ENCODE measurements around the gene ZNF862. TPM values are rescaled to one million over a fixed set of nuclear protein-coding genes. Genes with fewer than 3 reads are reported as not detected.

Gene ZNF862
- total RNA-seq, 1 experiment from 2014 or later, result 3.6 TPM

DNA sequence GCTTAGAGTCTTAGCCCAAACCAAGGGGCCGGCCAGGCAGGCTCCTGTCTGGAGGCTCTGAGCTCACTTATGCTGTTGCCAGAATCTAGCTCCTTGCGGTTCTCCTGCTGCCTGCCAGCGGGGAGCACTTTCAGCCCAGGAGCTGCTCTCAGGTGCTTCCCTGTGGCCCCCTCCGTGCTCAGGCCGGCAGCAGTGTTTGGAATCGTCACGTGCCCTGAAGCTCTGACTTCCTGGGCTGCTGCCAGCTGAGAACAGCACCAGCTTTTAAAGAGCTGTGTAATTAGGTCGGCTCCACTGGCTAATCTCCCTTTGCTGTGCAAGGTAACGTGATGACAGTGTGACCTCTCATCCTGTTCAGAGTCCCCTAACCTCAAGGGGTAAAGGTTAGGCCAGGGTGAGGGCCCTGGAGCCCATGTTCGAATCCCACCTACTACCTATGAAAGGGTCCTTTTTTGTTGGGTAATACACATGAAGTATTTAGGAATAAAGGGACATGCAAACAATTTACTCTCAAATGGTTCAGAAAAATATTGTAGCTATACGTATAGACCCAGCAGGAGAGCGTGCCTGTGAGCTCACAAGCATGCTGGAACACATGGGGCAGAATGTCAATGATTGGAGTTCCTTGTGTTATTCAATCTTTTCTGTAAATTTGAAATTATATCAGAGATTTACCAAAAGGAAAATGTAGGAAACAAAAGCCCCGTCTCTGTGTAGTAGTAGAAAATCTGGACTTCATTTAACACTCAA is 16.6 kb downstream of the ZNF862 start:
- H3K36me3 Mint-ChIP-seq, result no peaks in the 10 kb centered on the region
- no peaks in the 10 kb centered on the region for H3K9me3 Mint-ChIP-seq
- CTCF ChIA-PET, result interaction anchor here (0.7 to 3.5 kb wide), 12 partner anchors 16 to 230 kb away, joined by 3 to 14 read pairs (median 5); partner anchors contain the start of gene ZNF862
- ATAC-seq, result peak; percentile 78
- POLR2A ChIA-PET, result interaction anchor here (0.6 to 1.5 kb wide), 2 partner anchors 15 to 16 kb away, joined by 3 to 7 read pairs; partner anchors contain the start of gene ZNF862
- H3K27ac Mint-ChIP-seq, result peak overlapping the region; percentile 58; the same call in 1 of the 2 replicates
- H3K4me3 Mint-ChIP-seq, result peak overlapping the region; percentile 46
- DNase-seq (ENCODE audit: low spot score), result peak; percentile 64
- H3K4me1 Mint-ChIP-seq, result peaks cover 32% of the 10 kb centered on the region
- no peaks in the 10 kb centered on the region for H3K27me3 Mint-ChIP-seq (ENCODE audit: low read depth)
- TF ChIP-seq ESRRA (CRISPR knock-in tag; IDR thresholded peaks at IDR 0.05; ENCODE audit: borderline replicate concordance) (no peak), FOXJ3 (CRISPR knock-in tag; IDR thresholded peaks at IDR 0.05; ENCODE audit: borderline replicate concordance) (no peak), CREB1 (CRISPR knock-in tag; IDR thresholded peaks at IDR 0.05) (no peak), TEAD4 (CRISPR knock-in tag; IDR thresholded peaks at IDR 0.05) (no peak), PRRX2 (CRISPR knock-in tag; IDR thresholded peaks at IDR 0.05) (no peak), ZNF423 (CRISPR knock-in tag; IDR thresholded peaks at IDR 0.05) (peak; percentile 85), TEAD1 (CRISPR knock-in tag; IDR thresholded peaks at IDR 0.05) (no peak), MXD4 (CRISPR knock-in tag; IDR thresholded peaks at IDR 0.05; ENCODE audit: borderline replicate concordance) (no peak), ZNF263 (CRISPR knock-in tag; IDR thresholded peaks at IDR 0.05; ENCODE audit: low read depth) (peak; percentile 62; the same call in 1 of the 2 replicates), NFE2L1 (CRISPR knock-in tag; IDR thresholded peaks at IDR 0.05) (no peak), SP1 (CRISPR knock-in tag; conservative IDR thresholded peaks at IDR 0.05) (peak; percentile 42; the same call in 1 of the 2 replicates), EMX1 (CRISPR knock-in tag; IDR thresholded peaks at IDR 0.05) (no peak)
- TF ChIP-seq, protein P1, sequence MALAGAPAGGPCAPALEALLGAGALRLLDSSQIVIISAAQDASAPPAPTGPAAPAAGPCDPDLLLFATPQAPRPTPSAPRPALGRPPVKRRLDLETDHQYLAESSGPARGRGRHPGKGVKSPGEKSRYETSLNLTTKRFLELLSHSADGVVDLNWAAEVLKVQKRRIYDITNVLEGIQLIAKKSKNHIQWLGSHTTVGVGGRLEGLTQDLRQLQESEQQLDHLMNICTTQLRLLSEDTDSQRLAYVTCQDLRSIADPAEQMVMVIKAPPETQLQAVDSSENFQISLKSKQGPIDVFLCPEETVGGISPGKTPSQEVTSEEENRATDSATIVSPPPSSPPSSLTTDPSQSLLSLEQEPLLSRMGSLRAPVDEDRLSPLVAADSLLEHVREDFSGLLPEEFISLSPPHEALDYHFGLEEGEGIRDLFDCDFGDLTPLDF (CRISPR knock-in tag; IDR thresholded peaks at IDR 0.05), result no peak
- TF ChIP-seq, protein P2, sequence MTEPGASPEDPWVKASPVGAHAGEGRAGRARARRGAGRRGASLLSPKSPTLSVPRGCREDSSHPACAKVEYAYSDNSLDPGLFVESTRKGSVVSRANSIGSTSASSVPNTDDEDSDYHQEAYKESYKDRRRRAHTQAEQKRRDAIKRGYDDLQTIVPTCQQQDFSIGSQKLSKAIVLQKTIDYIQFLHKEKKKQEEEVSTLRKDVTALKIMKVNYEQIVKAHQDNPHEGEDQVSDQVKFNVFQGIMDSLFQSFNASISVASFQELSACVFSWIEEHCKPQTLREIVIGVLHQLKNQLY (CRISPR knock-in tag; IDR thresholded peaks at IDR 0.05), result no peak
- TF ChIP-seq, protein P3, sequence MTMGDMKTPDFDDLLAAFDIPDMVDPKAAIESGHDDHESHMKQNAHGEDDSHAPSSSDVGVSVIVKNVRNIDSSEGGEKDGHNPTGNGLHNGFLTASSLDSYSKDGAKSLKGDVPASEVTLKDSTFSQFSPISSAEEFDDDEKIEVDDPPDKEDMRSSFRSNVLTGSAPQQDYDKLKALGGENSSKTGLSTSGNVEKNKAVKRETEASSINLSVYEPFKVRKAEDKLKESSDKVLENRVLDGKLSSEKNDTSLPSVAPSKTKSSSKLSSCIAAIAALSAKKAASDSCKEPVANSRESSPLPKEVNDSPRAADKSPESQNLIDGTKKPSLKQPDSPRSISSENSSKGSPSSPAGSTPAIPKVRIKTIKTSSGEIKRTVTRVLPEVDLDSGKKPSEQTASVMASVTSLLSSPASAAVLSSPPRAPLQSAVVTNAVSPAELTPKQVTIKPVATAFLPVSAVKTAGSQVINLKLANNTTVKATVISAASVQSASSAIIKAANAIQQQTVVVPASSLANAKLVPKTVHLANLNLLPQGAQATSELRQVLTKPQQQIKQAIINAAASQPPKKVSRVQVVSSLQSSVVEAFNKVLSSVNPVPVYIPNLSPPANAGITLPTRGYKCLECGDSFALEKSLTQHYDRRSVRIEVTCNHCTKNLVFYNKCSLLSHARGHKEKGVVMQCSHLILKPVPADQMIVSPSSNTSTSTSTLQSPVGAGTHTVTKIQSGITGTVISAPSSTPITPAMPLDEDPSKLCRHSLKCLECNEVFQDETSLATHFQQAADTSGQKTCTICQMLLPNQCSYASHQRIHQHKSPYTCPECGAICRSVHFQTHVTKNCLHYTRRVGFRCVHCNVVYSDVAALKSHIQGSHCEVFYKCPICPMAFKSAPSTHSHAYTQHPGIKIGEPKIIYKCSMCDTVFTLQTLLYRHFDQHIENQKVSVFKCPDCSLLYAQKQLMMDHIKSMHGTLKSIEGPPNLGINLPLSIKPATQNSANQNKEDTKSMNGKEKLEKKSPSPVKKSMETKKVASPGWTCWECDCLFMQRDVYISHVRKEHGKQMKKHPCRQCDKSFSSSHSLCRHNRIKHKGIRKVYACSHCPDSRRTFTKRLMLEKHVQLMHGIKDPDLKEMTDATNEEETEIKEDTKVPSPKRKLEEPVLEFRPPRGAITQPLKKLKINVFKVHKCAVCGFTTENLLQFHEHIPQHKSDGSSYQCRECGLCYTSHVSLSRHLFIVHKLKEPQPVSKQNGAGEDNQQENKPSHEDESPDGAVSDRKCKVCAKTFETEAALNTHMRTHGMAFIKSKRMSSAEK (CRISPR knock-in tag; IDR thresholded peaks at IDR 0.05; ENCODE audit: borderline replicate concordance), result no peak
- TF ChIP-seq, protein P4, sequence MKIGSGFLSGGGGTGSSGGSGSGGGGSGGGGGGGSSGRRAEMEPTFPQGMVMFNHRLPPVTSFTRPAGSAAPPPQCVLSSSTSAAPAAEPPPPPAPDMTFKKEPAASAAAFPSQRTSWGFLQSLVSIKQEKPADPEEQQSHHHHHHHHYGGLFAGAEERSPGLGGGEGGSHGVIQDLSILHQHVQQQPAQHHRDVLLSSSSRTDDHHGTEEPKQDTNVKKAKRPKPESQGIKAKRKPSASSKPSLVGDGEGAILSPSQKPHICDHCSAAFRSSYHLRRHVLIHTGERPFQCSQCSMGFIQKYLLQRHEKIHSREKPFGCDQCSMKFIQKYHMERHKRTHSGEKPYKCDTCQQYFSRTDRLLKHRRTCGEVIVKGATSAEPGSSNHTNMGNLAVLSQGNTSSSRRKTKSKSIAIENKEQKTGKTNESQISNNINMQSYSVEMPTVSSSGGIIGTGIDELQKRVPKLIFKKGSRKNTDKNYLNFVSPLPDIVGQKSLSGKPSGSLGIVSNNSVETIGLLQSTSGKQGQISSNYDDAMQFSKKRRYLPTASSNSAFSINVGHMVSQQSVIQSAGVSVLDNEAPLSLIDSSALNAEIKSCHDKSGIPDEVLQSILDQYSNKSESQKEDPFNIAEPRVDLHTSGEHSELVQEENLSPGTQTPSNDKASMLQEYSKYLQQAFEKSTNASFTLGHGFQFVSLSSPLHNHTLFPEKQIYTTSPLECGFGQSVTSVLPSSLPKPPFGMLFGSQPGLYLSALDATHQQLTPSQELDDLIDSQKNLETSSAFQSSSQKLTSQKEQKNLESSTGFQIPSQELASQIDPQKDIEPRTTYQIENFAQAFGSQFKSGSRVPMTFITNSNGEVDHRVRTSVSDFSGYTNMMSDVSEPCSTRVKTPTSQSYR (CRISPR knock-in tag; IDR thresholded peaks at IDR 0.05), result no peak
- TF ChIP-seq, protein P5, sequence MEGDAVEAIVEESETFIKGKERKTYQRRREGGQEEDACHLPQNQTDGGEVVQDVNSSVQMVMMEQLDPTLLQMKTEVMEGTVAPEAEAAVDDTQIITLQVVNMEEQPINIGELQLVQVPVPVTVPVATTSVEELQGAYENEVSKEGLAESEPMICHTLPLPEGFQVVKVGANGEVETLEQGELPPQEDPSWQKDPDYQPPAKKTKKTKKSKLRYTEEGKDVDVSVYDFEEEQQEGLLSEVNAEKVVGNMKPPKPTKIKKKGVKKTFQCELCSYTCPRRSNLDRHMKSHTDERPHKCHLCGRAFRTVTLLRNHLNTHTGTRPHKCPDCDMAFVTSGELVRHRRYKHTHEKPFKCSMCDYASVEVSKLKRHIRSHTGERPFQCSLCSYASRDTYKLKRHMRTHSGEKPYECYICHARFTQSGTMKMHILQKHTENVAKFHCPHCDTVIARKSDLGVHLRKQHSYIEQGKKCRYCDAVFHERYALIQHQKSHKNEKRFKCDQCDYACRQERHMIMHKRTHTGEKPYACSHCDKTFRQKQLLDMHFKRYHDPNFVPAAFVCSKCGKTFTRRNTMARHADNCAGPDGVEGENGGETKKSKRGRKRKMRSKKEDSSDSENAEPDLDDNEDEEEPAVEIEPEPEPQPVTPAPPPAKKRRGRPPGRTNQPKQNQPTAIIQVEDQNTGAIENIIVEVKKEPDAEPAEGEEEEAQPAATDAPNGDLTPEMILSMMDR (IDR thresholded peaks at IDR 0.05), result no peak
- TF ChIP-seq, protein P6, sequence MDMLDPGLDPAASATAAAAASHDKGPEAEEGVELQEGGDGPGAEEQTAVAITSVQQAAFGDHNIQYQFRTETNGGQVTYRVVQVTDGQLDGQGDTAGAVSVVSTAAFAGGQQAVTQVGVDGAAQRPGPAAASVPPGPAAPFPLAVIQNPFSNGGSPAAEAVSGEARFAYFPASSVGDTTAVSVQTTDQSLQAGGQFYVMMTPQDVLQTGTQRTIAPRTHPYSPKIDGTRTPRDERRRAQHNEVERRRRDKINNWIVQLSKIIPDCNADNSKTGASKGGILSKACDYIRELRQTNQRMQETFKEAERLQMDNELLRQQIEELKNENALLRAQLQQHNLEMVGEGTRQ (CRISPR knock-in tag; IDR thresholded peaks at IDR 0.05), result peak; percentile 90
- TF ChIP-seq, protein P7, sequence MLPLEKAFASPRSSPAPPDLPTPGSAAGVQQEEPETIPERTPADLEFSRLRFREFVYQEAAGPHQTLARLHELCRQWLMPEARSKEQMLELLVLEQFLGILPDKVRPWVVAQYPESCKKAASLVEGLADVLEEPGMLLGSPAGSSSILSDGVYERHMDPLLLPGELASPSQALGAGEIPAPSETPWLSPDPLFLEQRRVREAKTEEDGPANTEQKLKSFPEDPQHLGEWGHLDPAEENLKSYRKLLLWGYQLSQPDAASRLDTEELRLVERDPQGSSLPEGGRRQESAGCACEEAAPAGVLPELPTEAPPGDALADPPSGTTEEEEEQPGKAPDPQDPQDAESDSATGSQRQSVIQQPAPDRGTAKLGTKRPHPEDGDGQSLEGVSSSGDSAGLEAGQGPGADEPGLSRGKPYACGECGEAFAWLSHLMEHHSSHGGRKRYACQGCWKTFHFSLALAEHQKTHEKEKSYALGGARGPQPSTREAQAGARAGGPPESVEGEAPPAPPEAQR (CRISPR knock-in tag; IDR thresholded peaks at IDR 0.05), result no peak
- TF ChIP-seq, protein P8, sequence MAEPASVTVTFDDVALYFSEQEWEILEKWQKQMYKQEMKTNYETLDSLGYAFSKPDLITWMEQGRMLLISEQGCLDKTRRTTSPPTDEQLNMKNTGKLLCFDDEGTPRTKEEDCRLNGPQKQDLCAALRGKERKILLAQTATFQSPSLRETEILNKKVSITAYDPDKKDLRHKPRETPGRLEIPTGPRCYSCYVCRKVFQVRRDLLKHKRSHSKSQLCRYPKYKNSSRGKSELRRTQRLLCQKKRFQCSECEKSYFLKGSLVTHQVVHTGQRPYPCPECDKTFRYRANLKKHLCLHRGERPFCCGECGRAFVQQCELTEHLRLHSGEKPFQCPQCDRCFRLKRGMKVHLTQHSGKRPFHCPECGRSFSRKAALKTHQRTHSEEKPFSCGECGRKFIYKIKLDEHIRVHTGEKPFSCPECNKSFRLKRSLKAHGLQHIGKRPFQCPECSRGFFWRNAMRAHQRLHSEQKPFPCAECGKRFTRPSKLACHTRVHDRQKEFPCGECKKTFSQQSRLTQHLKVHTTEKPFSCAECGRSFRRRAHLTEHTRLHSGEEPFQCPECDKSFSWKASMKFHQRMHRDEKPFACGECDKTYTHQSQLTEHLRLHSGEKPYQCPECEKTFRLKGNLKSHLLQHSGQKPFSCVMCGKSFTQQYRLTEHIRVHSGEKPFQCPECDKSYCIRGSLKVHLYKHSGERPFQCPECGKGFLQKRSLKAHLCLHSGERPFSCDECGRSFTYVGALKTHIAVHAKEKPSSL (CRISPR knock-in tag; conservative IDR thresholded peaks at IDR 0.05), result no peak
